Naive thymus-derived CD4-positive, alpha-beta T cell (primary cell): Measurements from ENCODE around the gene CWC27. TPM values are rescaled to one million over a fixed set of nuclear protein-coding genes. Genes with fewer than 3 reads are reported as not detected.

Experiments used
- ATAC-seq: fragments of 150-1000 bp; cut with Tn5 transposase; 2 replicates; pipeline ENCODE4 v1.10.0; 2021; ENCODE audit warnings: mild to moderate bottlenecking, moderate library complexity
- CTCF ChIA-PET: fragments of 350-600 bp; sonication (Branson Sonifier 250); formaldehyde crosslinking; loops from one replicate; lab custom pipeline; 2021; ENCODE audit warnings: antibody characterized with exemption; lab: Charles Lee
- POLR2A ChIA-PET: fragments of 350-600 bp; sonication (Branson Sonifier 250); formaldehyde crosslinking; loops from one replicate; lab custom pipeline; 2021; ENCODE audit warnings: antibody characterized with exemption, inconsistent platforms; lab: Charles Lee
- DNase-seq, 9 donors: peaks; one replicate each; pipeline versions ENCODE4 v3.0.0 to v3.0.0-alpha.2; 2020 to 2022; ENCODE audit warnings: mixed read lengths in 1 of 9
- H3K27ac ChIP-seq: one replicate; pipeline ENCODE4 v1.7.0; 2013; ENCODE audit warnings: mild to moderate bottlenecking, low read depth, low read length, moderate library complexity
- H3K27me3 ChIP-seq, 2 donors: one replicate each; pipeline ENCODE4 v1.7.0; 2013; ENCODE audit warnings: low read length in 2 of 2, mild to moderate bottlenecking in 2 of 2, moderate library complexity in 2 of 2; ENCODE audit not compliant: control insufficient read depth in 2 of 2, insufficient read depth in 2 of 2
- H3K36me3 ChIP-seq, 3 experiments: 1 replicate in 2 of 3; 2 replicates in 1 of 3; pipeline ENCODE4 v1.7.0; 2013; ENCODE audit warnings: low read length in 3 of 3, mild to moderate bottlenecking in 3 of 3, moderate library complexity in 1 of 3; ENCODE audit not compliant: insufficient read depth in 3 of 3, control insufficient read depth in 2 of 3
- H3K4me1 ChIP-seq, 2 donors: one replicate each; pipeline ENCODE4 v1.7.0; 2013; ENCODE audit warnings: low read length in 2 of 2, mild to moderate bottlenecking in 2 of 2, moderate library complexity in 1 of 2; ENCODE audit not compliant: control insufficient read depth in 2 of 2, insufficient read depth in 2 of 2
- H3K4me3 ChIP-seq: 2 replicates; pipeline ENCODE4 v1.7.0; 2013; ENCODE audit warnings: mild to moderate bottlenecking, low read length
- H3K9me3 ChIP-seq, 3 experiments: 1 replicate in 2 of 3; 2 replicates in 1 of 3; pipeline ENCODE4 v1.7.0; 2013; ENCODE audit warnings: low read length in 3 of 3; ENCODE audit not compliant: control insufficient read depth in 2 of 3
- H3K27ac Mint-ChIP-seq, 9 donors: one replicate each; pipeline ENCODE4 v1.8.0; 2020 to 2022; ENCODE audit warnings: mixed read lengths in 9 of 9, mild to moderate bottlenecking in 8 of 9, moderate library complexity in 5 of 9, inconsistent platforms in 2 of 9
- H3K27me3 Mint-ChIP-seq, 5 donors: one replicate each; pipeline ENCODE4 v1.8.0; 2021 to 2022; ENCODE audit warnings: mixed read lengths in 5 of 5, mild to moderate bottlenecking in 1 of 5
- H3K36me3 Mint-ChIP-seq, 5 donors: one replicate each; pipeline ENCODE4 v1.8.0; 2020 to 2022; ENCODE audit warnings: mixed read lengths in 5 of 5, mild to moderate bottlenecking in 3 of 5, inconsistent platforms in 1 of 5
- H3K4me1 Mint-ChIP-seq, 7 donors: one replicate each; pipeline ENCODE4 v1.8.0; 2020 to 2022; ENCODE audit warnings: mixed read lengths in 7 of 7, mild to moderate bottlenecking in 3 of 7, inconsistent platforms in 1 of 7
- H3K4me3 Mint-ChIP-seq, 10 donors: one replicate each; pipeline ENCODE4 v1.8.0; 2020 to 2022; ENCODE audit warnings: mild to moderate bottlenecking in 10 of 10, mixed read lengths in 10 of 10, moderate library complexity in 6 of 10, inconsistent platforms in 2 of 10
- H3K9me3 Mint-ChIP-seq, 11 donors: one replicate each; pipeline ENCODE4 v1.8.0; 2020 to 2022; ENCODE audit warnings: mixed read lengths in 11 of 11, mild to moderate bottlenecking in 4 of 11, inconsistent platforms in 1 of 11, moderate library complexity in 1 of 11
- intact Hi-C, 2 donors: fragments of 100-400 bp; cut with micrococcal nuclease; formaldehyde crosslinking; loops; one replicate each; pipeline ENCODE4 v1.15.1; 2023
- polyA plus RNA-seq, 2 donors: library from polyadenylated mRNA; unstranded; fragments of 300-500 nt; fragmentation: Illumina TruSeq; gene quantifications; one replicate each; pipeline ENCODE4 v1.2.3, GENCODE V29; 2021
- total RNA-seq, 6 experiments: library from RNA in 5 of 6; stranded (reverse) in 5 of 6; gene quantifications; 1 replicate in 5 of 6; 2 replicates in 1 of 6; pipeline ENCODE4 v1.2.3 and lab custom pipeline; 2021 to 2026

CWC27 gene
- total and polyA plus RNA-seq, 7 experiments from 2014 or later: 17.8 to 41.8 (median 21.1) TPM

DNA sequence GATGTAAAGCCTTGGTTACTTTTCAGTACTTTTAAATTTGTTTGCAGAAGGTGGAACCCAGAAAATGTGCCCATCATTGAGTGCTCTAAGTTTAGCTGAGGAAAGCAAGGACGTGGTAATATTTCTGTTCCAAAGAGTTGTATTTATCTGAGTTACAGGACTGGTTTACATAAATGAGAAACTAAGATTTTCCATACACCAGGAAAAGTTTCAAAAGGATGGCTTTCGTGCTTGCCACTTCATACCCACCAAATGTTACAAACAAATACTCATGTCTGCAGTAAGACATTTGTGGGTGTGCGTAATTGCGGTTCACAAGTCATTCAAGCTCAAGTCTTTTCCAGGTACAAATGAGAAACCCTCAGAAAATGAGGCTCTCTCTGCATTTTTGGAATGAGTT lies 68.1 kb downstream of the CWC27 start:
- H3K27me3 ChIP-seq: no peaks in the 10 kb centered on the region
- POLR2A ChIA-PET: no interaction called here
- H3K4me1 ChIP-seq: no peaks in the 10 kb centered on the region
- Mint-ChIP-seq H3K36me3 (peaks cover 19 to 73% (median 42%) of the 10 kb centered on the region in 5 donors), H3K9me3 (peaks cover 0 to 23% (median 7%) of the 10 kb centered on the region in 11 donors), H3K27ac (no peak overlapping the region), H3K27me3 (no peaks in the 10 kb centered on the region), H3K4me3 (no peak overlapping the region), H3K4me1 (peaks cover 0 to 6% (median 0%) of the 10 kb centered on the region in 7 donors)
- H3K36me3 ChIP-seq: no peaks in the 10 kb centered on the region
- ATAC-seq (no peak), DNase-seq (no peak)
- H3K4me3 ChIP-seq: no peak overlapping the region
- no peaks in the 10 kb centered on the region for H3K9me3 ChIP-seq
- CTCF ChIA-PET: no interaction called here
- no peak overlapping the region for H3K27ac ChIP-seq
- intact Hi-C loops: no loop called here

DNA sequence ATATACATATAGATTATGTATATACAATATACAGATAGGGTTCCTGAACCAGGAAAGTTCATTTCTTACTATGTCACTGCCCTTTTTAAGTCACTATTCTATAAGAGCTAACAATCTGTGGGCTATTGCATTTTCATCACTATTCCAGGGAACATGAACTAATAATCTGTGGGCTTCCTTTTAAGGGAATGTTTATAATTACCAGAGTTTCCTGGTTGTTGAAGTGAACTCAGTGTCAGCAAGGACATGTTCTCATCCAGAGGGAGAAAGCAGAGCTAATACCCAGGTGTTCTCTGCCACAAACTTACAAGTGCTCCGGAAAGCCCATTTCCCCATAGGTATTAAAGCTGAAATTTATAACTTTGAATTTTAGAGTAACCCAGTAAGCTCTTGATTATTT lies 69.6 kb downstream of the CWC27 start:
- H3K27ac Mint-ChIP-seq: no peak overlapping the region
- DNase-seq (no peak), ATAC-seq (no peak)
- intact Hi-C loops: no loop called here
- no peak overlapping the region for H3K27ac ChIP-seq
- ChIA-PET POLR2A (no interaction called here), CTCF (interaction anchor here (1.2 kb wide), 1 partner anchor 11 kb away, joined by 3 read pairs; no protein-coding TSS in a partner anchor)
- H3K9me3 ChIP-seq: no peaks in the 10 kb centered on the region
- H3K36me3 Mint-ChIP-seq: peaks cover 20 to 72% (median 52%) of the 10 kb centered on the region in 5 donors
- no peaks in the 10 kb centered on the region for H3K27me3 Mint-ChIP-seq
- no peaks in the 10 kb centered on the region for H3K36me3 ChIP-seq
- H3K4me3 Mint-ChIP-seq: no peak overlapping the region
- H3K9me3 Mint-ChIP-seq: peaks cover 0 to 23% (median 7%) of the 10 kb centered on the region in 11 donors
- peaks cover 0 to 6% (median 0%) of the 10 kb centered on the region in 7 donors for H3K4me1 Mint-ChIP-seq
- no peaks in the 10 kb centered on the region for H3K27me3 ChIP-seq
- no peak overlapping the region for H3K4me3 ChIP-seq
- H3K4me1 ChIP-seq: no peaks in the 10 kb centered on the region

DNA sequence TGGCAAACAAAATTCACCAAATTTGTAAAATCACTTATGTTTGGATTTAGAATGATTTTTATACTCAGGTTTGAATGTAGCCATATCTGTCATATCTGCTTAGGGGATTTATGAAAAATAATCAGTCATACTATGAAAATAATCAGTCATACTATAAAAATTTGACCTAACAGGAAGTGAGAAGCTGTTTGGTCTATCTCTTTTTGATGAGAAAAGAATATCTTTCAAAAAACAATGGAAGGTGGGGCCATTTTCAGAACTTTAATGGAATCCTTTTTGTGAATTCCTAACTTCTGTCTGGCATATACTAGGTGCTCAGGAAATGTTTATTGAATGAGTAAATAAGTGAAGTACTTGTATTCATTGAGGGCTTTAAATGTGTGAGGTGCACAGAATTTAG lies 70.1 kb downstream of the CWC27 start:
- Histone ChIP-seq H3K27ac (no peak overlapping the region), H3K4me3 (no peak overlapping the region), H3K9me3 (no peaks in the 10 kb centered on the region), H3K27me3 (no peaks in the 10 kb centered on the region), H3K4me1 (no peaks in the 10 kb centered on the region), H3K36me3 (no peaks in the 10 kb centered on the region)
- DNase-seq (no peak), ATAC-seq (no peak)
- Mint-ChIP-seq H3K27ac (no peak overlapping the region), H3K27me3 (no peaks in the 10 kb centered on the region), H3K4me1 (peaks cover 0 to 6% (median 0%) of the 10 kb centered on the region in 7 donors), H3K9me3 (peaks cover 0 to 26% (median 7%) of the 10 kb centered on the region in 11 donors), H3K4me3 (no peak overlapping the region), H3K36me3 (peaks cover 20 to 70% (median 52%) of the 10 kb centered on the region in 5 donors)
- POLR2A ChIA-PET: no interaction called here
- CTCF ChIA-PET: interaction anchor here (1.2 kb wide), 1 partner anchor 10 kb away, joined by 3 read pairs; no protein-coding TSS in a partner anchor
- intact Hi-C loops: no loop called here

DNA sequence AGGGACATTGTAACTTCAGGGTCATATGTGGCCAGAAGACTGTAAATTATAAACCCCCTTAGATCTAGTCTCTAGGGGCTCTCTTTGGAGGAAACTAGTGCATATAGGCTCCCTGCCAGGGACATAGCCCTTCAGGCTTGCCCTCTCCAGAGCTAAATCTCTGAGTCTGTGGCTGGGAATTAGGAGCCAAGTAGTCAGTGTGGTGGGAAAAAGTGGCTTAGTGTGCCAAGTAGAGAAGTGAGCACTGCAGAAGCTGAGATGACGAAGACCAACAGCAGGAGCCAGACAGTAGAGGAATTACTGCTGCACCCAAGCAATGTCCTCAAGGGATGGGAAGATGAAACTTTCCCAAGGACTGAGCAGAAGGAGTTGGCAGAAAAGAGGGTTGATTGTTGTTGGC lies 71.2 kb downstream of the CWC27 start:
- CTCF ChIA-PET: no interaction called here
- POLR2A ChIA-PET: no interaction called here

DNA sequence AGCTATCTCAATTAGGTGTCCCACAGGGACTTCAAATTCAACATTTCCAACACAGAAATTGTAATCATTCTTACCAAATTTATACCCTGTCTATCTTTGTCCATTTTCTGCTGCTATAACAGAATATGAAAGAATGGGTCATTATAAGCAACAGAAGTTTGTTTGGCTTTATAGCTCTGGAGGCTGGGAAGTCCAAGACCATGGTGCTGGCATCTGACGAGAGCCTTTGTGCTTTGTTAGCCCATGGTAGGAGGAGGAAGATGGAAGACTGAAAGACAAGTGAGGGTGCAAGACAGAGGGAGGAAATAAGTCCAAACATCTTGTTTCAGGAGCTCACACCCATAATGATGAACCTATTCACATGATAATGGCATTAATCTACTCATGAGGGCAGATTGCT lies 72.2 kb downstream of the CWC27 start:
- intact Hi-C loops: no loop called here
- no peaks in the 10 kb centered on the region for H3K27me3 Mint-ChIP-seq
- no peak overlapping the region for H3K27ac Mint-ChIP-seq
- peaks cover 7 to 48% (median 15%) of the 10 kb centered on the region in 11 donors for H3K9me3 Mint-ChIP-seq
- H3K36me3 ChIP-seq: peaks cover 0 to 11% (median 4%) of the 10 kb centered on the region in 3 experiments
- H3K27me3 ChIP-seq: no peaks in the 10 kb centered on the region
- H3K27ac ChIP-seq: no peak overlapping the region
- CTCF ChIA-PET: no interaction called here
- no peak overlapping the region for H3K4me3 ChIP-seq
- no peak for DNase-seq
- peaks cover 0 to 11% (median 0%) of the 10 kb centered on the region in 3 experiments for H3K9me3 ChIP-seq
- H3K36me3 Mint-ChIP-seq: peaks cover 30 to 84% (median 70%) of the 10 kb centered on the region in 5 donors
- no peaks in the 10 kb centered on the region for H3K4me1 ChIP-seq
- H3K4me1 Mint-ChIP-seq: peaks cover 0 to 6% (median 0%) of the 10 kb centered on the region in 7 donors
- POLR2A ChIA-PET: no interaction called here
- no peak overlapping the region for H3K4me3 Mint-ChIP-seq
- ATAC-seq: no peak

More for the DNA sequence above, 71.2 kb downstream of the CWC27 start:
- no peaks in the 10 kb centered on the region for H3K27me3 Mint-ChIP-seq
- no peak overlapping the region for H3K4me3 Mint-ChIP-seq
- peaks cover 0 to 7% (median 1%) of the 10 kb centered on the region in 3 experiments for H3K36me3 ChIP-seq
- peaks cover 0 to 8% (median 0%) of the 10 kb centered on the region in 3 experiments for H3K9me3 ChIP-seq
- intact Hi-C loops: no loop called here
- H3K4me1 ChIP-seq: no peaks in the 10 kb centered on the region
- no peak overlapping the region for H3K27ac ChIP-seq
- H3K27ac Mint-ChIP-seq: no peak overlapping the region
- no peaks in the 10 kb centered on the region for H3K27me3 ChIP-seq
- peaks cover 21 to 74% (median 60%) of the 10 kb centered on the region in 5 donors for H3K36me3 Mint-ChIP-seq
- H3K9me3 Mint-ChIP-seq: peaks cover 2 to 38% (median 7%) of the 10 kb centered on the region in 11 donors
- ATAC-seq (no peak), DNase-seq (no peak)
- peaks cover 0 to 6% (median 0%) of the 10 kb centered on the region in 7 donors for H3K4me1 Mint-ChIP-seq
- H3K4me3 ChIP-seq: no peak overlapping the region

DNA sequence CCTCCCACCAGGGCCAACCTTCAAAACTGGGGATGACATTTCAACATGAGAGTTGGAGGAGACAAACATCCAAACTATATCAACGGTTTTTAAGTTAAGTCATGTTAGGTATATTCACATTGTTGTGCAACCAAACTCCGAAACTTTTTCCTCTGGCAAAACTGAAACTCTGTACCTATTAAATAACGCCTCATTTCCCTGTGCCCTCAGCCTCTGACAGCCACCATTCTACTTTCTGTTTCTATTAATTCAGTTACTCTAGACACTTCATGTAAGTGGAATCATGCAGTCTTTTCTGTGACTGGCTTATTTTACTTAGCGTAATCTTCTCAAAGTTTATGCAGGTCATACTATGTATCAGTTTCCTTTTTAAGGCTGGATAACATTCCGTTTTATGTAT lies 85.0 kb downstream of the CWC27 start:
- CTCF ChIA-PET: no interaction called here
- peaks cover 0 to 5% (median 0%) of the 10 kb centered on the region in 11 donors for H3K9me3 Mint-ChIP-seq
- no peak for DNase-seq

DNA sequence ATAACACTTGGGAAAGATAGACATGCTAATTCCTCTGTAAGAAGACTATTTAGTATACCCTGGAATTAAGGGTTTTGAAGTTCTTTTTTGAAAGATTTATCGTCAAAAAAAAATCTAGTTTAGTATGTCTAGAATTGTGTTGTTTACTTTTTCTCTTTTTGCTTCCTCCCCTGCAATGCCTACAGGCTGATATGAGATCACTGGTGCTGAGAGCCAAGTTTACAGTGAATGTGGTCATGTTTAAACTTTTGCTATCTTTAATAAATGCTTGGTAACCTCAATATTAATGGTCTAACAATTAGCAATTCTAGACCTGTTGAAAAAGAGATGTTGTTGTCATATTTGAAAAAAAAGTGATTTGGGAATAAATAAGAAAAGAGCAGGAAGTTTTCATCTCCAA lies 86.1 kb downstream of the CWC27 start:
- ChIA-PET POLR2A (no interaction called here), CTCF (no interaction called here)
- ATAC-seq (no peak), DNase-seq (no peak)
- Mint-ChIP-seq H3K4me3 (no peak overlapping the region), H3K27ac (no peak overlapping the region), H3K4me1 (peaks cover 0 to 2% (median 0%) of the 10 kb centered on the region in 7 donors), H3K27me3 (no peaks in the 10 kb centered on the region), H3K36me3 (peaks cover 4 to 58% (median 34%) of the 10 kb centered on the region in 5 donors), H3K9me3 (peaks cover 0 to 5% (median 0%) of the 10 kb centered on the region in 11 donors)
- intact Hi-C loops: no loop called here
- Histone ChIP-seq H3K27me3 (no peaks in the 10 kb centered on the region), H3K9me3 (no peaks in the 10 kb centered on the region), H3K4me1 (no peaks in the 10 kb centered on the region), H3K36me3 (no peaks in the 10 kb centered on the region), H3K27ac (no peak overlapping the region), H3K4me3 (no peak overlapping the region)

More for the DNA sequence above, 85.0 kb downstream of the CWC27 start:
- Histone ChIP-seq H3K4me3 (no peak overlapping the region), H3K27me3 (no peaks in the 10 kb centered on the region), H3K4me1 (no peaks in the 10 kb centered on the region), H3K36me3 (no peaks in the 10 kb centered on the region), H3K27ac (no peak overlapping the region), H3K9me3 (no peaks in the 10 kb centered on the region)
- H3K27me3 Mint-ChIP-seq: no peaks in the 10 kb centered on the region
- H3K27ac Mint-ChIP-seq: no peak overlapping the region
- no peak for ATAC-seq
- intact Hi-C loops: no loop called here
- no peak overlapping the region for H3K4me3 Mint-ChIP-seq
- H3K36me3 Mint-ChIP-seq: peaks cover 4 to 62% (median 37%) of the 10 kb centered on the region in 5 donors
- peaks cover 0 to 2% (median 0%) of the 10 kb centered on the region in 7 donors for H3K4me1 Mint-ChIP-seq
- POLR2A ChIA-PET: no interaction called here
